Measurements from ENCODE around the gene USP22.

- TF ChIP-seq, protein P1, sequence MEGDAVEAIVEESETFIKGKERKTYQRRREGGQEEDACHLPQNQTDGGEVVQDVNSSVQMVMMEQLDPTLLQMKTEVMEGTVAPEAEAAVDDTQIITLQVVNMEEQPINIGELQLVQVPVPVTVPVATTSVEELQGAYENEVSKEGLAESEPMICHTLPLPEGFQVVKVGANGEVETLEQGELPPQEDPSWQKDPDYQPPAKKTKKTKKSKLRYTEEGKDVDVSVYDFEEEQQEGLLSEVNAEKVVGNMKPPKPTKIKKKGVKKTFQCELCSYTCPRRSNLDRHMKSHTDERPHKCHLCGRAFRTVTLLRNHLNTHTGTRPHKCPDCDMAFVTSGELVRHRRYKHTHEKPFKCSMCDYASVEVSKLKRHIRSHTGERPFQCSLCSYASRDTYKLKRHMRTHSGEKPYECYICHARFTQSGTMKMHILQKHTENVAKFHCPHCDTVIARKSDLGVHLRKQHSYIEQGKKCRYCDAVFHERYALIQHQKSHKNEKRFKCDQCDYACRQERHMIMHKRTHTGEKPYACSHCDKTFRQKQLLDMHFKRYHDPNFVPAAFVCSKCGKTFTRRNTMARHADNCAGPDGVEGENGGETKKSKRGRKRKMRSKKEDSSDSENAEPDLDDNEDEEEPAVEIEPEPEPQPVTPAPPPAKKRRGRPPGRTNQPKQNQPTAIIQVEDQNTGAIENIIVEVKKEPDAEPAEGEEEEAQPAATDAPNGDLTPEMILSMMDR (IDR thresholded peaks at IDR 0.05) = no peak
- TF ChIP-seq POLR2A (IDR thresholded peaks at IDR 0.05) (no peak), POLR2AphosphoS5 (IDR thresholded peaks at IDR 0.05) (no peak)
These were observed 45.8 kb downstream of the USP22 start for GRCh38 chr17:20996724-20997615.

Measured in stomach (tissue), 4 donors.